Stimulated activated CD4-positive, alpha-beta T cell treated with anti-CD3 and anti-CD28 coated beads, Interleukin-4, amount 100 ng/mL, for 1 hour (primary cell): ENCODE results near the gene PIP5K1C.
"Not testable (repeated sequence)": the region's sequence is repeated elsewhere in the genome, so short reads cannot be mapped to it uniquely, and the experiment has no call there.

Experiments
- DNase-seq: peaks from one replicate; pipeline ENCODE4 v3.0.0-alpha.2; 2020

Gene PIP5K1C

DNA sequence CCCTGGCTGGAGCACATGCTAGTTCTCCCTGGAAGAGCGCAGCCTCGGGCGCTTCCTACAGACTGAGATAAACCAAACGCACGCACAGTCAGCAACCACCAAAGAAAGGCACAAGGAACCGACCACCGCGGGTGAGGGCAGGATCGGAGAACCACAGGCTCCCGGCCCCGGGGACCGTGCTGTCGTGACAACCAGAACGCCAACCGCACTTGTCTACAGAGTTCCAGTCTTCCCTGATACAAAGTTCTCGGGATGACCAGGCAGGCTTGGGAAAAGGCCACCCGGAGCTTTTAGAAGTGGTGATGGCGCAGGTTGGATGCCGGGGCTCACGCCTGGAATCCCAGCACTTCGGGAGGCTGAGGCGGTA, 40.5 kb downstream of the PIP5K1C start:
- DNase-seq = no peak

DNA sequence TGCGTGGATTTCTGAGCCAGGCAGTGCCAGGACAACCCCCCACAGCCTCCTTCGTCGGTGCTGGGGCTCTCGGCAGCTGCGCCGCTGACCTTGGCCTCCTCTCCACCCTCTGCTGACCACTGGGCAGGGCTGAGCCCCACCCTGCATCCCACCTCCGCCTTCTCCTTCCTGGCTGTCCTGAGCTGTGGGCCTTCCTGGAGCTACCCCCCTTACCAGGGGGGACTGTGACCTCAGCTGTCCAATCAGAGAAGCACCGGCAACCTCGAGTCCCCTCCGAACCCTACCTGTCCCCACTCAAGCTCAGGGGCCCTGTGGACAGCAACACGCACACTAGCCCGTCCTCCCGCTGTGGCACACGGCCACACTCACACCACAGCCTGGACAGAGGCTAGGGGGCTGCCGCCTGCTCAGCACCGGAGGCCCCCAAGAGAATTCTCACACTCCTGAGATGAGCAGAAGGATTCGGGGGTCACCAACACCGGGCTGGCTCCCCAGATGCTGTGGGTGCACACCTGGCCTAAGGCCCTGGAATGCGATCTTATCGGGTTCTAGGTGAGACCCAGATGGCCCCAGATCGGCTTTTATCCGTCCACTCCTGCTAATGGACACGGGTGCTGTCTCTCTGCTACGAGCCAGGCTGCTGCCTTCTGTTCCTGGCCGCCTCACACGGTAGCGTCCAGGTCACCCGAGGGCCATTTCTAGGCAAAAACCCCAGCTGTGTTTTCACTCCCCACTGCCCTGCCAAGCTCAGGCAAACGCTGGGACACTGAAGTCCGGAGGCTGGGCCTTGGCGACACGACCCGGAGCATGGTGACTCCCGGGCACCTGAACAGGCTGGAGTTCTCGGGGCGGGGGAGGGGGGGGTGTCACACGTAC, 41.2 kb downstream of the PIP5K1C start:
- DNase-seq = no peak

DNA sequence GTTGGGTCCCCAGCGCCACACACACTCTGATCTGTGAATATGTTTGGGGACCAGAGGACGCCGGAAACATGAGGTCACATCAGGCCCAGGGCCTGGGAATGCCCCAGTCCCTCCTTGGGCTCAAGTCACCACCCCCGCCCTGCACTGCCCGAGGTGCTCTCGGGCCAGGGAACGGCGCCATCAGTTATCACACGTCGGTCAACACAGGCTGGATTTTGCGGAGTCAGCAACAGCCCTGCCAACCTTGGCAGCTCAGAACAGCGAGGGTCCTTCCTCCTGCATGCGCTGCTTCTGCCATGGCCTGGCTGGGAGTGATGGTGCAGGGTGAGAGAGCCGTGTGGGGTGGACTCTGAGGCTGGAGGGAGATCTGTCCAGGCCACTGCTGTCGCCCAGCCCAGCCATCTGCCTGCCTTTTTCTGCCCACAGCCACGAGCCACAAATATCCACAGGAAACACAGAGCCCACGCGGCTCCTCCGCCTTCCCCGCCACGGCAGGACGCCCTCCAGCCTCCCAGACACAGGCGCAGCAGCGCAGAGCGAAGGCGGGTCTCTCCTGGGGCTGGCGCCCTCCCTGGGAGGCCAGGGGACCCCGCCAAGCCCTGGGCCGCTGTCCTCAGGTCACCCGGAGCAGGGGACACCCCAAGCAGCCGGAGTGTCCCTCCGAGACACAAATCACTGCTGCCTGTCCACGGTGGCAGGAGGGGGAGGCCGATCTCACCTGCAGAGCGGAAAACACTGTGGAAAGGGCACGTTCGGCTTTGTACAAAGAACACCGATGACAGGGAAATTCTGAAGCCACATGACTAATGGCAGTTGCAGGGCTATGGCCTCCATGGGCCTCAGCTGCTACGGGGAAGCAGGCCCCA, 42.0 kb downstream of the PIP5K1C start:
- DNase-seq = no peak

DNA sequence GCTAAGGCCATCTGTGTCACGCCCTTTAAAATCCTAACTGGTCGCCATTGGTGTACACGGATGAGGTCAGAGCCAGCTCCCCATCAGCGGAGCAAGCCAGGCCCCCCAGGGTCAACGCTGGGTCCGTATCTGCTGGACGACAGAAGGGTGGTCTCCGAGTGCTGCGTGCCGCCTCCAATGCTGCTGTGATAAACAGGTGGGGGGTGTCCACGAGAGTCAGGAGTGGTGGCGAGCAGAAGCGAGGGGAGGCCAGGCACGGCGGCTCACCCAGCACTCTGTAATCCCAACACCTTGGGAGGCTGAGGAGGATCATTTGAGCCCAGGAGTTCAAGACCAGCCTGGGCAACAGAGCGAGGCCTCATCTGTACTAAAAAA, 42.9 kb downstream of the PIP5K1C start:
- no peak for DNase-seq

DNA sequence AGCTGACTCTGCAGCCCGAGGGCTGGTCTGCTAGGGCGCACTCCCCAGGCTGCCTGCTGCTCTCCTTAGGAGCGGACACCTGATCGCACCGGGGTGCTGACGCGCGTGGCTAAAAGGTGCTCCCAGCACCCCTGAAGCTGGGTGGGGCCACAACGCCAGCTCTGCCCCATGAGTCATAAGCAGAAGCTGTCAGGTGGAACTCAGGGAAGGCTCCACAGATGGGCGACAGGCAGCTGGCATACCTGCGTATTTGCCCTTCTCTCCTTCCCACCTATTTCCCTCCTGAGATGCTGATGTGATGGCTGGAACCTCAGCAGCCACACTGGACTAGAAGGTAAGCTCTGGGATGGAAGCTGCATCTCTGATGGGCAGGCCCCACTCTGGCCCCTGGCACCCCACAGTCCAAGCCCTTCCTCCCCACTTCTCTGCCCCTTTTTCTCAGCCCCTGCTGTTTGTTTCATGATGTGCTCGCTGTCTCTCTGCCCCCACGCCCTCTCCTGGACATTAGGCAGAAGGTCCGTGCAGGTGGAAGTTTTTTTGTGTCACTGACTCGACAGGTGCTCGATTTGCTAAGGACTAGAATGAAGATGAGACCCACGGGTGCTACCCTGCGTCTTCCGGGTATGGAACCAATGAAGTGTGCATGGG, 43.4 kb downstream of the PIP5K1C start:
- DNase-seq = no peak

DNA sequence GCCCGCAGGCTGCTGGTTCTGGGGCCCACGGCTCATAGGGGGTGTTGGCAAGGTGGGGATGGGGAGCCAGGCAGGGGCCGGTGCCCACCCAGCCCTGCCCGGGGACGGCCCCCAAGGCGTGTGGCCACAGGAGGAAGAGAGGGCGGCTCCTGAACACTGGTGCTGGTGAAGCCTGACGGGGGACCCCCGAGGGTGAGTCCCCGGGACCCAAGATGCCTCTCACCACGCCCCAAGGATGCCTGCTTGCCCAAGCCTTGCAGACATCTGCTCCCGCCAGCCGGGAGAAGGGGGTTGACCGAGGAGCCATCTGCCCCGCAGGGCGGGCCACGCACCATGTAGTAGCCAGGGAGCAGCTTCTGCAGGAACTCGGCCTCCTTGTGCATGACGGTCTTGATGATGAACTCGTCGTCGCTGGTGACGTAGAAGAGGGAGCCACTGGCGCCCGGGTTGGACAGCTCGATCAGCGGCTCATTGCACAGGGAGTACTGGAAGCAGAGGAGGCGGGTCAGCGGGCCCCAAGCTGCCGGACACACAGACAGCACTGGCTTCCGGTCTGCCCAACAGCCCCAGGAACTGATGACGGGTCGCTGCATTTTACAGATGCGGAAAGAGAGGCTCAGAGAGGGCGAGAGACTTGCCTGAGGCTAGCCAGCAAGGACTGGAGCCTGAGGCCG, 44.1 kb downstream of the PIP5K1C start:
- DNase-seq = no peak

DNA sequence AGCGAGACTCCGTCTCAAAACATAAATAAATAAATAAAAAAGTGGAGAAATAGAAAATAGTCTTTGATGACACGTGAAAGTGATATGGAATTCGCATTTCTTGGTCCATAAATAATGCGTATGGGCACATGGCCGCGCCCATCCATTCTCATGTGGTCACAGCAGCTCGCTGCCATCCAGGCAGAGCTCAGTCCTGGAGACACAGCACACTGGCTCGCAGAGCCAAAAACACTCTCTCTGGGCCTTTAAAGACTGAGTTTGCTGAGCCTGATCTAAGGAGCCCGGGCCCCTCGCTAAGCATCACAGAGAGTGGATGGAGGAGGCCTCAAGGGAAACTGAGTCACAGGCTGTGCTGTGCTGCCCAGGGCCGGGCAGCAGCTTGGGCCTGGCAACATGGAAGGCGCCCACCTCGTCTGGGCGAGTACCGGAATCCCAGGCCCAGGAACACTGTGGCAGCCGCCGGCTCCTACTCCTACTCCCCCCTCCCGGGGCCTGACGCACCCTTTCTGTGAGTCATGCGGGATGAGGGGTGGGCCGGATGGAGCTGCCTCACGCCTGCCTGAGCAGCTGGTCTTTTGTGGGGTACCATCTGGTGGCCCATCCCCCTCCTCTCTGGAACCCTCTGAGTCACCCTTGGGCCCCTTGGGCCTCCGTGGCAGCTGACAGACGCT, 44.7 kb downstream of the PIP5K1C start:
- DNase-seq = no peak

DNA sequence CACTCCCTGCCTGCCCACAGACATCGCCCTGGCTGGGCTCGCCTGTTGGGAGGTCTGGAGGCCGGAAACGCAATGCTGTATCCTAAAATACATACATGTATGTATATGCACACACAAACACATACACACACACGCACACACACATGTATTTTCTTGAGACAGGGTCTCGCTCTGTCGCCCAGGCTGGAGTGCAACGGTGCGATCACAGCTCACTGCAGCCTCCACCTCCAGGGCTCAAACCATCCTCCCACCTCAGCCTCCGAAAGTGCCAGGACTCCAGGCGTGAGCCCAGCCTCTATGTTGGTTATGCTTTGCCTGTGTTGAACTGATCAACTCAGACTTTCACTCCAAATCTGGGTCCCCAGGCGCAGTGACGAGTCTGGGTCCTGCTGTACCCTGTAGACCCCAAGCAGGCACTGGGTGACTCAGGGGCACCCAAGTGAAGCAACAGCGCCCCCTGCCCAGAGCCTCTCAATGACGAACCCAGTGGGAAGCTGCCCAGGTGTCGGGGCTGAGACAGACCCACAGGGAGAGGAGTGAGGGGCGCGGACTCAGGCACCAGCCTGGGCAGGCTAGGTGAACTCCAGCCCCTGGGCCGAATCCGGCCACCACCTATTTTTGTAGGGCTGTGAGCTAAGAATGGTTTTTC, 46.3 kb downstream of the PIP5K1C start:
- peak; percentile 20 for DNase-seq

DNA sequence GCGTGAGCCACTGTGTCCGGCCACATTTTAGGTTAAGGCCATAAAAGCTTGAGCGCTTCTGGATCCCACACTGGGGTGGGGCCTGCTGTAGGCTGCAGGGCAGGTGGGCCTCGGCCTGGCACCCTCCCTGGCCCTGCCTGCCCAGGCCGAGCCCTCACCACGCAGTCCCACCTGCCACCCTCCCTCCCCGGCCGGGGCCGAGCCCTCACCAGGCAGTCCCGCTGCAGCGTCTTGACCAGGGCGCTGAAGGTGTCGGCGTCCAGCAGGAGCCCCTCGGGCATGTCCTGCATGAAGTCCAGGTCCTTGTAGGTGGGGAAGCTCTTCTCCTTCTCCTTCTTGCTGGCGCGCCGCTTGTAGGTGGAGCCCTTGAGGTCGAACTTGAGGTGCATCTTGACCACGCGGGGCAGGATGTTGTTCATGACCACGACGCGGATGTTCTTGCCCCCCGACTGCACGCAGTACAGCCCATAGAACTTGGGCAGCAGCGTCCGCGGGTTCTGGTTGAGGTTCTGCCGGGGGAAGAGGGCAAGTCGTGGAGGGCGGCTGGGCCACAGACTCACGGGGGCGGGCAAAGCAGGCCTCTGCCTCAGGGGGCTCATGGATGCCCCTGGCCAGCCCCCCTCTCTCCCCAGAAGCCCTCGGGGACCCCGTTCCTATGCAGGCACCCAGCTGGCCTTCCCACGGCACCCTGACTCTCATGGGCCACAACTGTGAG, 47.0 kb downstream of the PIP5K1C start:
- no peak for DNase-seq

DNA sequence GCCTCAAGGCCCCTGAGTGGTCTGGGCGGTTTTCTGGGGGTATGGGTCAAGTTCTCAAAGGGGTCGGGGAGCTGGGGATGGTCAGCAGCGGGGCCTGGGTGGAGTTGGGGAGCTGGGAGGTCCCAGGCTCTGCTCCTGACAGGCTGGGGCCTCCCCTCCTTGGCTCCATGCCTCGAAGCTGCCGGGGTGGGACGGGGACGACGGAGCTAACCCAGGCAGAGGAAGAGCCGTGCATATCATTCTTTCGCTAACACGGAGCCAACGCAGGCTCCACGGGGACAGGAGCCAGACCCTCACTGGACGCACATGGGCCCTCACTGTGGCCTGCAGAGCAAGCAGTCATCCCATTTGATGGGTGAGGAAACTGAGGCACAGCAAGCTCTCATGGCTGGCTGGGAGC, 47.8 kb downstream of the PIP5K1C start:
- no peak for DNase-seq

DNA sequence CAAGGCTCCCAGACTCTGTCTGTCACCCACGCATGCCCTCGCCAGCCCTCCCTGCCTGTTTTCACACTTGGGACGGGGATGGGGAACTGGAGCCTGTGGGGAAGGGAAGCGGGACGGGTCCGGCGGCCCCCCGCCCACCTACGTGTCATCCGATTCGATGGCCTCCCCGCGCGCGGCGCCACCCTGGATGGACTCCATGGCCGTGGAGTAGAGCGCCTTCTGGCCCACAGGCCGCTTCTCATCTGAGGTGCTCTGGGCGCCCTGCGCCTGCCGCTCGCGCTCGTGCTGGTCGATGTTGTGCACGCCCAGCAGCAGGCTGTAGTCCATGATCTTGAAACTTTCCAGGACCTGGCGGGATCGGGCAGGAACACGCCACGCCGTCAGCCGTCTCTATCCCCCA, 48.6 kb downstream of the PIP5K1C start:
- DNase-seq = no peak

DNA sequence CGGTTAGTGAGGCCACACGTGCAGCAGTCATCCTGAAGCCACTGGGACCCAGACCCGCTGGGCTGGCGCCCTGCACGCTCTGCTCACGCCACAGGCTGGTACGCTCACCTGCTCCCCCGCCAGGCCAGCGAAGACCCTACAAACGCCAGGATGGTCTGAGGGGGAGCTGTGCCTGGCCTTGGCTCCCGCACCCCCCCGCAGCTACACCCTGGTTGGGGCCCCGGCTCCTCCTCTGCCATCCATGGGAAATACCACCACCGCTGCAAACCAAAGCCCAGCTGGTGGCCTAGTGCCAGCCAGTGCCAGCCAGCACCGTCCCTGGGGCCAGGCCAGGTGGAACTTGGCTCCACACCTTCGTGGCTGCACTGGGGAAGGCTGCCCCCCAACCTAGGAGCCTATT, 50.4 kb downstream of the PIP5K1C start:
- DNase-seq = no peak

DNA sequence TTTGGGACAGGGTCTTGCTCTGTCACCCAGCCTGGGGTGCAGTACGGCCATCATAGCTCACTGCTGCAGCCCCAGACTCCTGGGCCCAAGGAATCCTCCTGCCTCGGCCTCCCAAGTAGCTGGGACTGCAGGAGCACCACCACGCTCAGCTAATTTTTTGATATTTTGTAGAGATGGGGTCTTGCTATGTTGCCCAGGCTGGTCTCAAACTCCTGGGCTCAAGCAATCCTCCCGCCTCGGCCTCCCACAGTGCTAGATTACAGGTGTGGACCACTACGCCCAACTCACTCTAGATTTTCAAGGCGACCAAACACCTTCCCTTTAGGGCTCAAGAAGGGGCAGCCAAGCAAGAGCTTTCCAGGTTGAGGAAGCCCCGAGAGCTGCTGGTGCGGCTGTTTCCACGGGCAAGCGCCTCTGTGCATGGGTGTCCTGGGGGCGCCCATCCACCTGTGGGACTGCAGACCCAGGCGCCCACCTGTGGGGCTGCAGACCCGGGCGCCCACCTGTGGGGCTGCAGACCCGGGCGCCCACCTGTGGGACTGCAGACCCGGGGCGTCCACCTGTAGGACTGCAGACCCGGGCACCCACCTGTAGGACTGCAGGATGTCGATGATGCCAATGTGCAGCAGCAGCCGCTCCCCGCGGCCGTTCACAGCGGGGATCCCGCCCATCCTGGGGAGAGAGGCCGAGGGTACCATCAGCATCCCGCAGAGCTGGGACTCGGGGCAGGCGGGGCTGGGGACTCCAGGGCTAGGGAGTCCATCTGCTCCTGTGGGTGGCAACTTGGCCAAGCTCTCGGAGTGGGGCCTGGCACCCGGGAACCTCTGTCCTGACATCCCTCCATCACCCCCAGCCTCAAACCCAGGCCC, 52.0 kb downstream of the PIP5K1C start:
- no peak for DNase-seq

DNA sequence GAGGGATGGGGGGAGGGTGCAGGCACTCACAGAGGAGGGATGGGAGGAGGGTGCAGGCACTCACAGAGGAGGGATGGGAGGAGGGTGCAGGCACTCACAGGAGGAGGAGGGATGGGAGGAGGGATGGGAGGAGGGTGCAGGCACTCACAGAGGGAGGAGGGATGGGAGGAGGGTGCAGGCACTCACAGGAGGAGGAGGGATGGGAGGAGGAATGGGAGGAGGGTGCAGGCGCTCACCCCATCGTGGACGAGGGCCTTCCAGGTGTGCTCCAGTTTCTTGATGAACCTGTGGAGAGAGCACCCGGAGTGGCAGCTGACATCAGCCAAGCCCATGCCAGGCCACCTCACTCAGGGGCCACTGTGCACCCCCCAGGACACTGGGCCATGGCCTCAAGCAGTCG, 53.2 kb downstream of the PIP5K1C start:
- DNase-seq = not testable (repeated sequence)

DNA sequence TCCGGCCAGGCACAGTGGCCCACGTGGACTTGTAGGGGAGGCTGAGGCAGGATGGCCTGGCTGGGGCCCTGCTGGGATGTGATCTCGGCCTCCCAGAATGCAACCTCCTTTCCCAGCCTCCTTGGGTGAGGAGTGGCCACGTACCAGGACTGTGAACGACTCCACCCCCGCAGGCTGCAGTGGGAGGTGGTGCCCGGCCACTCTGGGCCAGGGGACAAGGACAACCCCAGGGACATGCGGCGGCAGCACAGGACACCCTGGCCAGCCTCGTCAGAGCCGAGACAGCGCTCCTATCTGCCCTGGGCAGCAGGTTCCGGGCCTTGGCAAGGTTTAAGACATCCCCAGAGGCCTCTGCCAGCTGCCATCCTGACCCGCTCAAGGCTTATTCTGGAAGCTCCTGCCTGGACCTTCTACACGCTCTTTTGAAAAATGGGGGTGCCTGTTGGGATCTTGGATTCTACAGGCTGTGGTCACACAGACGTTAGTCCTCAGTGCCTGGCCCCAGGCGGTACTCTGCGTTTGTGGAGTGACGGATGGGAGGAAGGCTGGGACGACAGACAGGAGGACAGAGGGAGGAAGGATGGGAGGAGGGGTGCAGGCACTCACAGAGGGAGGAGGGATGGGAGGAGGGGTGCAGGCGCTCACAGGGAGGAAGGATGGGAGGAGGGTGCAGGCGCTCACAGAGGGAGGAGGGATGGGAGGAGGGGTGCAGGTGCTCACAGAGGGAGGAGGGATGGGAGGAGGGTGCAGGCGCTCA, 53.8 kb downstream of the PIP5K1C start:
- no peak for DNase-seq

DNA sequence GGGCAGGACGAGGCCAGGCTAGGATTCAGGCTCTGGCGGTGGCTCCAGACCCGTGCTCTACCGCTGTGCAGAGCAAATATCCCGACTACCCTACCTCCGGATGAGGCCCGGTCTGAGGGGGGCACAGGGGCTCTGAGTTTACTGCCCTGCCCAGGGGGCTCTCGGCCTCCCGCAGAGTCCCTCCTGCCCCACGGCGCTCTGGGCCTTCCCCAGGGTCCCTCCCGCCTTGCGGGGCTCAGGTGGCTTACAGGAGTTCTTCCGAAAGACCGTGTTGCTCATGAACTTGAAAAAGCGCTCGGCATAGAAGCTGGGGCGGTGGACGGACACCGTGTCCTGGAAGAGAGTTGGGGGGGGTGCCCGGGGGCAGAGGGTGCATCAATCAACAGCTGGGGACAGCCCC, 54.5 kb downstream of the PIP5K1C start:
- no peak for DNase-seq

DNA sequence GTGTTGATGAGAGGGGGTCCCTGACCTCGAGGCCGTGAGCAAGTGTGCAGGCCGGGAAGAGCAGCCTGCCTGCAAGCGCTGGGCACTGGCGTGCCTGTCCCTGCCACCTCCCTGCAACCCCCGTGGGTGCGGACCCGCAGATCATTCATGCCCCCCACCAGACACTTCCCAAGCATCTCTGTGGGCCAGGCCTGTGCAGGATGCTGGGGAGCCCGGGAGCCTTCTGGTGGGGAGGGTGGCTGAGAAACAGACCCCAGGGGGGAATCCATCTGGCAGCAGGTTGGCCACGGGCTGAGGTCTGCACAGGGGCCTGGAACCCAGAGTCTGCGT, 55.2 kb downstream of the PIP5K1C start:
- DNase-seq = no peak

DNA sequence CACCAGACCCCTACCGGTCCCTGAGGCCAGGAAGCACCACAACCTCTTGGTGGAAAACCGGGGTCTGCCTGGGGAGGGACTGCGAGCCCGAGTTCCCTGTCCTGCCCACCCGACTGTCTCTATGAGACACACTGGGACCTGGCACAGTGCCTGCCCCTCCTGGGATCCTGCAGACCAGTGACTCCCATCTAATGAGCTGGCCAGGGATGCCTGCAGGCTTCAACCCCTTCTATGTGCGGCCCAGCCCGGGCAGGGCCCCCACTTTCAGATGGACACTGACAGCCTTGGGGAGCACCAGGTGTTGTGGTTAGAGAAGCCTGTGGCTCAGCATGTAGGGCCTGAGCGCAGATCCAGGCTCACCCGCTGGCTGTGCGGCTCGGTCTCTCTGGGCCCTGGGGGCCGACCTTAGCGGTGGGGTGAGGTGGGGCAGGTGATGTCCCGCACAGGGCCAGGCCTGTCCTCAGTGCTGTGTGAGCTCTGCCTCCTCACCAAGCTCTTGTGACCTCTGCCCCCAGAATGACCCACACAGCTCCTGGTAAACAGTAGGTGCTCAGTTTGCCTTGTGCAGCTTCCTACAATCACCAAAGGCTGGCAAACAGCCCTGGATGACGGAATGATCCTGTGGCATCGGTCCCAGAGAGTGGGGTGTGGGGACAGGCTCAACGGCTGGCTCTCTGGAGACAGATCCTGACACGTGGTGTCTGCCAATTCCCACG, 55.8 kb downstream of the PIP5K1C start:
- no peak for DNase-seq
